ENCODE results near the gene PTPRM.

GRCh38 chr18:7749510-7749981 lies 182.4 kb downstream of the PTPRM start:
- TF ChIP-seq EZH2 (optimal IDR thresholded peaks at IDR 0.05; ENCODE audit: low read depth, low read length) = no peak
- no peak for TF ChIP-seq CTCF (IDR thresholded peaks at IDR 0.05; ENCODE audit: low read length)
- no peak for TF ChIP-seq EZH2phosphoT487 (IDR thresholded peaks at IDR 0.05; ENCODE audit: low read length)
